GM23338 (cell line): ENCODE results near the gene NPR2. TPM values are rescaled to one million over a fixed set of nuclear protein-coding genes. Genes with fewer than 3 reads are reported as not detected.
A peak's percentile ranks its signal among the peaks of the same experiment; 100 is the strongest.

Experiments
- ATAC-seq: fragments of 200-7000 bp; cut with Tn5 transposase; 3 replicates; pipeline ENCODE4 v1.9.1; 2020
- DNase-seq: peaks from one replicate; pipeline ENCODE4 v3.0.0-alpha.2; 2015; ENCODE audit warnings: low spot score
- H2AFZ ChIP-seq: fragments of 200-600 bp; sonication (generic); 2 replicates; pipeline ENCODE4 v1.8.0; 2016; ENCODE audit warnings: antibody characterized with exemption, mild to moderate bottlenecking, moderate library complexity
- H3F3A ChIP-seq: fragments of 200-600 bp; sonication (generic); replicated peaks from 2 replicates; pipeline ENCODE4 v1.8.0; 2017; ENCODE audit warnings: antibody characterized with exemption, mixed run types, low read depth
- H3K27ac ChIP-seq: fragments of 200-600 bp; sonication (generic); 2 replicates; pipeline ENCODE4 v1.6.1; 2016; ENCODE audit warnings: low read depth
- H3K27me3 ChIP-seq: fragments of 200-600 bp; sonication (generic); 2 replicates; pipeline ENCODE4 v1.8.0; 2016; ENCODE audit warnings: mild to moderate bottlenecking, mixed run types, moderate library complexity; ENCODE audit not compliant: insufficient read depth
- H3K36me3 ChIP-seq: fragments of 200-600 bp; sonication (generic); 2 replicates; pipeline ENCODE4 v1.8.0; 2016; ENCODE audit warnings: mild to moderate bottlenecking; ENCODE audit not compliant: insufficient read depth
- H3K4me1 ChIP-seq: fragments of 200-600 bp; sonication (generic); 2 replicates; pipeline ENCODE4 v1.8.0; 2016; ENCODE audit warnings: mild to moderate bottlenecking, moderate library complexity; ENCODE audit not compliant: insufficient read depth
- H3K4me2 ChIP-seq: fragments of 200-600 bp; sonication (generic); 2 replicates; pipeline ENCODE4 v1.7.1; 2017; ENCODE audit warnings: mixed run types
- H3K4me3 ChIP-seq: fragments of 200-600 bp; sonication (generic); 2 replicates; pipeline ENCODE4 v1.6.1; 2016; ENCODE audit warnings: mixed run types
- H3K79me2 ChIP-seq: fragments of 200-600 bp; sonication (generic); replicated peaks from 2 replicates; pipeline ENCODE4 v1.8.0; 2017; ENCODE audit warnings: mild to moderate bottlenecking; ENCODE audit not compliant: insufficient read depth
- H3K9me2 ChIP-seq: fragments of 200-600 bp; sonication (generic); 2 replicates; pipeline ENCODE4 v1.8.0; 2017; ENCODE audit not compliant: insufficient read depth
- H4K20me1 ChIP-seq: fragments of 200-600 bp; sonication (generic); replicated peaks from 2 replicates; pipeline ENCODE4 v1.8.0; 2017; ENCODE audit warnings: mild to moderate bottlenecking; ENCODE audit not compliant: insufficient read depth
- H3K27ac Mint-ChIP-seq: 2 replicates; pipeline ENCODE4 v1.8.0; 2020; ENCODE audit warnings: inconsistent platforms, mild to moderate bottlenecking, moderate library complexity, mixed read lengths
- H3K27me3 Mint-ChIP-seq: 3 replicates; pipeline ENCODE4 v1.8.0; 2022; ENCODE audit warnings: low read depth, mild to moderate bottlenecking, moderate library complexity, mixed read lengths, inconsistent platforms; ENCODE audit not compliant: insufficient read depth, poor library complexity
- H3K36me3 Mint-ChIP-seq: 3 replicates; pipeline ENCODE4 v1.8.0; 2021; ENCODE audit warnings: low read depth, mild to moderate bottlenecking, inconsistent platforms, moderate library complexity, mixed read lengths
- H3K4me1 Mint-ChIP-seq: 3 replicates; pipeline ENCODE4 v1.8.0; 2020; ENCODE audit warnings: mild to moderate bottlenecking, inconsistent platforms, mixed read lengths
- H3K4me3 Mint-ChIP-seq: 3 replicates; pipeline ENCODE4 v1.8.0; 2021; ENCODE audit warnings: moderate library complexity, mild to moderate bottlenecking, inconsistent platforms, mixed read lengths
- H3K9me3 Mint-ChIP-seq: 3 replicates; pipeline ENCODE4 v1.8.0; 2020; ENCODE audit warnings: moderate library complexity, mild to moderate bottlenecking, inconsistent platforms, mixed read lengths
- CREB1 ChIP-seq: fragments of 250-450 bp; sonication (Bioruptor Pico); IDR thresholded peaks from 2 replicates; pipeline ENCODE4 v1.5.0; 2020; ENCODE audit warnings: low read depth, mild to moderate bottlenecking, moderate library complexity
- CTCF ChIP-seq, 2 experiments: fragments of 200-600 bp in 1 of 2; sonication (generic) in 1 of 2; conservative IDR thresholded peaks; 2 replicates each; pipeline versions ENCODE4 v1.5.1 to v1.6.1; 2016 to 2017; ENCODE audit warnings: antibody characterized with exemption in 2 of 2, low read depth in 2 of 2, mild to moderate bottlenecking in 2 of 2, moderate library complexity in 1 of 2
- ETS1 ChIP-seq: IDR thresholded peaks from 2 replicates; pipeline ENCODE4 v1.6.1; 2016; ENCODE audit warnings: antibody characterized with exemption
- EZH2 ChIP-seq: fragments of 200-600 bp; sonication (generic); IDR thresholded peaks from one replicate; pipeline ENCODE4 v1.8.0; 2017; ENCODE audit warnings: antibody characterized with exemption, mild to moderate bottlenecking, low read depth; ENCODE audit not compliant: unreplicated experiment
- EZH2phosphoT487 ChIP-seq: fragments of 200-600 bp; sonication (generic); IDR thresholded peaks from one replicate; pipeline ENCODE4 v1.8.1; 2018; ENCODE audit warnings: antibody characterized with exemption; ENCODE audit not compliant: unreplicated experiment
- JUNB ChIP-seq: IDR thresholded peaks from one replicate; pipeline ENCODE4 v1.6.1; 2016; ENCODE audit warnings: antibody characterized with exemption; ENCODE audit not compliant: unreplicated experiment
- NANOG ChIP-seq: IDR thresholded peaks from 2 replicates; pipeline ENCODE4 v1.6.1; 2016; ENCODE audit warnings: antibody characterized with exemption, borderline replicate concordance
- POLR2AphosphoS5 ChIP-seq: IDR thresholded peaks from 2 replicates; pipeline ENCODE4 v1.6.1; 2016; ENCODE audit warnings: antibody characterized with exemption, low read depth
- REST ChIP-seq: IDR thresholded peaks from one replicate; pipeline ENCODE4 v1.6.1; 2018; ENCODE audit warnings: antibody characterized with exemption; ENCODE audit not compliant: unreplicated experiment
- STAT1 ChIP-seq: IDR thresholded peaks from one replicate; pipeline ENCODE4 v1.6.1; 2016; ENCODE audit warnings: antibody characterized with exemption; ENCODE audit not compliant: unreplicated experiment
- ZNF114 ChIP-seq: fragments of 250-450 bp; sonication (Bioruptor Pico); IDR thresholded peaks from 2 replicates; pipeline ENCODE4 v1.5.0; 2020; ENCODE audit warnings: mild to moderate bottlenecking, moderate library complexity
- ZNF331 ChIP-seq: fragments of 250-450 bp; sonication (Bioruptor Pico); IDR thresholded peaks from 2 replicates; pipeline ENCODE4 v1.5.0; 2020; ENCODE audit warnings: low read depth, mild to moderate bottlenecking, moderate library complexity
- ZNF462 ChIP-seq: fragments of 250-450 bp; sonication (Bioruptor Pico); IDR thresholded peaks from 2 replicates; pipeline ENCODE4 v1.5.0; 2020; ENCODE audit warnings: mild to moderate bottlenecking, moderate library complexity
- polyA plus RNA-seq: library from polyadenylated mRNA; unstranded; fragments of >200 nt; fragmentation: Nextera tagmentation; extraction: Ambion mirVana; gene quantifications from 2 replicates; pipeline ENCODE4 v1.2.1, GENCODE V29; 2016
- total RNA-seq: library from RNA; depleted of rRNA; stranded (reverse); fragments of >200 nt; shearing (Covaris generic); gene quantifications from 2 replicates; pipeline ENCODE4 v1.2.3, GENCODE V29; 2014

Gene NPR2
- total and polyA plus RNA-seq, 2 experiments from 2014 or later, result 9.0 to 14.4 TPM

- H2AFZ ChIP-seq, result no peak overlapping the region
- H3K4me2 ChIP-seq, result no peak overlapping the region
- Mint-ChIP-seq H3K4me1 (peaks cover 32% of the 10 kb centered on the region), H3K27me3 (peaks cover 9% of the 10 kb centered on the region), H3K27ac (no peak overlapping the region; the same call in 1 of the 2 replicates), H3K9me3 (no peaks in the 10 kb centered on the region; the same call in 2 of the 3 replicates), H3K36me3 (no peaks in the 10 kb centered on the region), H3K4me3 (peak overlapping the region; percentile 29; the same call in 1 of the 3 replicates)
- H3K79me2 ChIP-seq, result no peaks in the 10 kb centered on the region
- H4K20me1 ChIP-seq, result no peaks in the 10 kb centered on the region
- H3K9me2 ChIP-seq, result no peaks in the 10 kb centered on the region
- 0 out of 2 replicates have a peak, but pooled peaks cover 6% of the 10 kb centered on the region for H3F3A ChIP-seq
- no peaks in the 10 kb centered on the region for H3K27me3 ChIP-seq
- no peak overlapping the region for H3K4me3 ChIP-seq
- H3K4me1 ChIP-seq, result peaks cover 26% of the 10 kb centered on the region
- DNase-seq (no peak), ATAC-seq (no peak)
- TF ChIP-seq ZNF462 (CRISPR knock-in tag) (no peak), ZNF331 (CRISPR knock-in tag) (no peak), STAT1 (no peak), JUNB (no peak), EZH2phosphoT487 (no peak), EZH2 (no peak), POLR2AphosphoS5 (no peak), NANOG (no peak), REST (no peak), ZNF114 (CRISPR knock-in tag) (no peak), CTCF (conservative IDR thresholded peaks at IDR 0.05; ENCODE audit: low read depth in 2 of 2) (no peak), ETS1 (no peak), CREB1 (no peak)
- H3K27ac ChIP-seq, result no peak overlapping the region
- no peaks in the 10 kb centered on the region for H3K36me3 ChIP-seq
These were observed 36.1 kb downstream of the NPR2 start for GRCh38 chr9:35827486-35827885.
